Thymus (tissue), 14 donors: ENCODE measurements around the gene PUS1. TPM values are rescaled to one million over a fixed set of nuclear protein-coding genes. Genes with fewer than 3 reads are reported as not detected.
"Not testable (repeated sequence)": the region's sequence is repeated elsewhere in the genome, so short reads cannot be mapped to it uniquely, and the experiment has no call there.

Source experiments
- DNase-seq, 9 donors: peaks; one replicate each; pipeline ENCODE4 v3.0.0-alpha.2; 2013; ENCODE audit warnings: low spot score in 9 of 9, low read depth in 6 of 9, missing footprints in 1 of 9
- H3K27ac ChIP-seq, 2 donors: one replicate each; pipeline ENCODE4 v1.5.1; 2013; ENCODE audit warnings: control low read depth in 1 of 2, low read depth in 1 of 2, low read length in 1 of 2, mild to moderate bottlenecking in 1 of 2, moderate library complexity in 1 of 2
- H3K27me3 ChIP-seq, 2 donors: one replicate each; pipeline ENCODE4 v1.5.1; 2013; ENCODE audit warnings: low read length in 1 of 2; ENCODE audit not compliant: control insufficient read depth in 2 of 2, insufficient read depth in 1 of 2
- H3K36me3 ChIP-seq, 2 donors: one replicate each; pipeline ENCODE4 v1.5.1; 2013; ENCODE audit warnings: low read length in 1 of 2, mild to moderate bottlenecking in 1 of 2, moderate library complexity in 1 of 2; ENCODE audit not compliant: control insufficient read depth in 2 of 2, insufficient read depth in 2 of 2
- H3K4me1 ChIP-seq, 2 donors: one replicate each; pipeline ENCODE4 v1.5.1; 2013; ENCODE audit warnings: low read length in 2 of 2; ENCODE audit not compliant: control insufficient read depth in 2 of 2, insufficient read depth in 2 of 2
- H3K4me3 ChIP-seq, 2 donors: one replicate each; pipeline ENCODE4 v1.5.1; 2013; ENCODE audit warnings: low read length in 2 of 2, control low read depth in 1 of 2, mild to moderate bottlenecking in 1 of 2
- H3K9me3 ChIP-seq, 2 donors: one replicate each; pipeline ENCODE4 v1.5.1; 2013; ENCODE audit warnings: low read length in 1 of 2, mild to moderate bottlenecking in 1 of 2; ENCODE audit not compliant: control insufficient read depth in 2 of 2, insufficient read depth in 1 of 2
- WGBS: extraction: QIAGEN DNeasy Blood & Tissue Kit; methylation state at CpG from one replicate; pipeline ENCODE4 v1.1.7; 2013; 5-methylcytosine and 5-hydroxymethylcytosine counted together
- long read RNA-seq, 10 donors: transcript quantifications; one replicate each; lab custom pipeline, GENCODE V29; 2026
- polyA plus RNA-seq: library from polyadenylated mRNA; stranded (reverse); fragments of 200-250 nt; gene quantifications from one replicate; pipeline ENCODE4 v1.2.3, GENCODE V29; 2013
- total RNA-seq: library from RNA; stranded (reverse); fragments of 120-200 nt; gene quantifications from one replicate; pipeline ENCODE4 v1.2.4, GENCODE V29; 2013
- donor health status: healthy.

Gene PUS1
- 9.5 TPM for total RNA-seq
- 30.0 TPM for polyA plus RNA-seq
- long read RNA-seq, donor 1, partial matches to known transcripts, result 0 of 2 reads
- long read RNA-seq, donor 1, other reads (novel, unspliced or antisense), result 0 of 2 reads
- long read RNA-seq, donor 2, result 0 reads
- long read RNA-seq, donor 3, full-length matches to known transcripts, result 11 of 11 reads
- long read RNA-seq, donor 3, partial matches to known transcripts, result 0 of 11 reads
- long read RNA-seq, donor 3, other reads (novel, unspliced or antisense), result 0 of 11 reads
- long read RNA-seq, donor 4, partial matches to known transcripts, result 0 of 2 reads
- long read RNA-seq, donor 4, other reads (novel, unspliced or antisense), result 0 of 2 reads
- long read RNA-seq, donor 5, partial matches to known transcripts, result 0 of 3 reads
- long read RNA-seq, donor 5, other reads (novel, unspliced or antisense), result 0 of 3 reads
- long read RNA-seq, donor 6, full-length matches to known transcripts, result 5 of 5 reads
- long read RNA-seq, donor 6, partial matches to known transcripts, result 0 of 5 reads
- long read RNA-seq, donor 6, other reads (novel, unspliced or antisense), result 0 of 5 reads
- long read RNA-seq, donor 7, result 0 reads
- long read RNA-seq, donor 8, partial matches to known transcripts, result 0 of 1 reads
- long read RNA-seq, donor 8, other reads (novel, unspliced or antisense), result 0 of 1 reads
- long read RNA-seq, donor 9, transcript PUS1-209 (2 exons, 1,378 nt), result major isoform, 5 of 6 reads
- long read RNA-seq, donor 9, partial matches to known transcripts, result 0 of 6 reads
- long read RNA-seq, donor 9, other reads (novel, unspliced or antisense), result 0 of 6 reads
- long read RNA-seq, donor 10, full-length matches to known transcripts, result 1 of 1 reads
- long read RNA-seq, donor 10, partial matches to known transcripts, result 0 of 1 reads
- long read RNA-seq, donor 10, other reads (novel, unspliced or antisense), result 0 of 1 reads

DNA sequence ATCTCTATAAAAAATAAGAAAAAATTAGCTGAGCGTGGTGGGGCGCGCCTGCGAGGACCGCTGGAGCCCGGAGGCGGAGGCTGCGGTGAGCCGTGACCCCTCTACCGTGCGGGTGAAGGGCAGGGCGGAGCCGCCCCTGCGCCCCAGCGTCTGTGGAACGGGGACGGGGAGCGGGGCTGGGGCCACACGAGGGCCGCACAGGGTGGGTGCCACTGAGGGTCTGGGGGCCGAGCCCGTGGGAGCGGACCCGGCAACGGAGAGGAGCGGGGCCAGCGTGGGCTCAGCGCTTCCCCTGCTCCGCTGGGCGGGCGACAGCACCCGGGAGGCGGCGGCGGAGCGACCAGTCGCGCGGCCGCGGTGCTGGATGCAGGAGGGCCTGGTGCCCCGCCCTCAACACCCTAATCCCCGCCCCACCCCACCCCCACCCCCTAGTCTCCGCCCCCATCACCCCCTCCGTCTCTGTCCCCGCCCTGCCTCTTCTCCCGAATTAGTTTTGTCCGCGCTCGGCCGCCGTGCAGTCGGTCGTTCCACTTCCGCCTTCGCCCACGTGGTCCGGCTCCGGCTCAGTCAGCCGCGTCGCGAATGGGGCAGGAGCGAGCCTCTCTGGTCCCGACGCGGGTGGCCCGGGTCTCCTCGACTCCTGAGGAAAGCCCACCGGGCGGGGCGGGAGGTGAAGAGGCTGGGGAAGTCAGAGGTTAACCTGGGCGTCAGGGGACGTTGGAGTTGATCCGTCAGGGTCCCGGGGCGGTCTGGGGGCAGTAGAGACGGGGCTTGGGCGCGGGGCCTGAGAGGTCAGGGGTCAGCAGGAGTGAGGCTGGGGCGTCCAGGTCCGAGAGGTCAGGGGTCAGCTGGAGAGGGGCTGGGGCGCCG lies at the start of gene PUS1:
TSS of gene PUS1 (plus strand) at position 566 of the 870 bp plus-strand sequence. CDS start 447 bp downstream, outside the sequence.
- peaks cover 0 to 4% of the 10 kb centered on the region in 2 donors for H3K9me3 ChIP-seq
- H3K36me3 ChIP-seq, result peaks cover 19 to 24% of the 10 kb centered on the region in 2 donors
- H3K27me3 ChIP-seq, result no peaks in the 10 kb centered on the region
- peak within 1 kb of the TSS in 1 of 2 donors; percentile 65 for H3K27ac ChIP-seq
- H3K4me3 ChIP-seq, result peak within 1 kb of the TSS; percentile 87 to 89
- peaks cover 3 to 17% of the 10 kb centered on the region in 2 donors for H3K4me1 ChIP-seq
- WGBS, result under 1% methylated on average over 84 of the region's 84 CpGs
- DNase-seq, result peak; percentile 62 to 95 (median 84)

DNA sequence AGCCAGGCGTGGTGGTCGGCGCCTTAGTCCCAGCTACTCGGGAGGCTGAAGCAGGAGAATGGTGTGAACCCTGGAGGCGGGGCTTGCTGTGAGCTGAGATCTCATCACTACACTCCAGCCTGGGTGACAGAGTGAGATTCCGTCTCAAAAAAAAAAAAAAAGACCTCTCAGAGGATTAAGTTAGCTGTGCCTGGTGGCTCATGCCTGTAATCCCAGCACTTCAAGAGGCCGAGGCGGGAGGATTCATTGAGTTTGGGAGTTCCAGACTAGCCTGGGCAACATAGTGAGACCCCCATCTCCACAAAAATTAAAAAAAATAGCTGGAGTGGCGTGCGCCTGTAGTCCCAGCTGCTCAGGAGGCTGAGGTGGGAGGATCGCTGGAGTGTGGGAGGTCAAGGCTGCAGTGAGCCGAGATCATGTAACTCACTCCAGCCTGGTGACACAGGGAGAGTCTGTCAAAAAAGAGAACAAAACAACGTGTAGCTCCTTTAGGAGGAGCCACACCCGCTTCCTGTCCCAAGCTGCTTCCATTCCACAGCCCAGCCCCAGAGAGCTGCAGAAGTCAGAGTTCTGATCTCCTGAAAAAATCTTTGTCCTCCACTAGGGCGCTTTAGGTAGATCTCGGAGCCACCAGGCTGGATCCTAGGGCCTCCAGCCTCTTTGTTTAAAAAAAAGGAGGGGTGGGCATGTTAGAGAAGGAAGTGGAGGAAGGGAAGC lies 46.1 kb upstream of the PUS1 start:
- no peak overlapping the region for H3K27ac ChIP-seq
- no peak for DNase-seq
- no peaks in the 10 kb centered on the region for H3K4me1 ChIP-seq
- 88% methylated on average over 16 of the region's 16 CpGs for WGBS
- H3K36me3 ChIP-seq, result no peaks in the 10 kb centered on the region
- no peak overlapping the region for H3K4me3 ChIP-seq
- H3K9me3 ChIP-seq, result no peaks in the 10 kb centered on the region
- H3K27me3 ChIP-seq, result no peaks in the 10 kb centered on the region

DNA sequence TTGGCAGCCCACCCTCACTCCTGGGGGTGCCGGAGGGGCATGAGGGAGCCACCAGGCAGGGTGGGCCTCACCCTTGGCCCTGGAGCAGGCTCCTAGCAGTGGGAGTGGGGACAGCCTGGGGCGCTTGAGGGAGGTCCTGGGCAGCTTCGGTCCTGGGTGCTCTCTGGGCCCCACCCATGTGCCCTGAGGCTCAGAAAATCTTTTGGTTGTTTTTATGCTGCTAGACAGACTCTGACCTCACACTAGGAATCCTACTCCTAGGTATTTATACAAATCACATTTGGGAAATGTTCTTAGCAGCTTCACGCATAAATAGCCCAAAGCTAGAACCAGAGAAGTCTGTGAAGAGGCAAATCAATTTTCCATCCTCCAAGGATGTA lies 45.6 kb upstream of the PUS1 start:
- no peaks in the 10 kb centered on the region for H3K36me3 ChIP-seq
- H3K9me3 ChIP-seq, result no peaks in the 10 kb centered on the region
- no peak overlapping the region for H3K4me3 ChIP-seq
- no peaks in the 10 kb centered on the region for H3K27me3 ChIP-seq
- 92% methylated on average over 4 of the region's 4 CpGs for WGBS
- no peak for DNase-seq
- H3K27ac ChIP-seq, result no peak overlapping the region
- no peaks in the 10 kb centered on the region for H3K4me1 ChIP-seq

DNA sequence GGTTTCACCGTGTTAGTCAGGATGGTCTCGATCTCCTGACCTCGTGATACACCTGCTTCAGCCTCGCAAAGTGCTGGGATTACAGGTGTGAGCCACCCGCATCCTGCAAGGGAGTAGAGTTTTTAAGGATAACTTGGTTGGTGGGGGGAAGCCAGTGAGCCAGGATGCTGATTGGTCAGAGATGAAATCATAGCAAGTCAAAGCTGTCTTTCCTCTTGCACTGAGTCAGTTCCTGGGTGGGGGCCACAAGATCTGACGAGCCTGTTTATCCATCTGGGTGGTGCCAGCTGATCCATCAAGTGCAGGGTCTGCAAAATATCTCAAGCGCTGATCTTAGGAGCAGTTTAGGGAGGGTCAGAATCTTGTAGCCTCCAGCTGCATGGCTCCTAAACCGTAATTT lies 44.0 kb upstream of the PUS1 start:
- not testable (repeated sequence) for H3K4me3 ChIP-seq, H3K36me3 ChIP-seq, H3K27me3 ChIP-seq, H3K27ac ChIP-seq, H3K4me1 ChIP-seq, DNase-seq, H3K9me3 ChIP-seq
- 96% methylated on average over 8 of the region's 8 CpGs for WGBS

DNA sequence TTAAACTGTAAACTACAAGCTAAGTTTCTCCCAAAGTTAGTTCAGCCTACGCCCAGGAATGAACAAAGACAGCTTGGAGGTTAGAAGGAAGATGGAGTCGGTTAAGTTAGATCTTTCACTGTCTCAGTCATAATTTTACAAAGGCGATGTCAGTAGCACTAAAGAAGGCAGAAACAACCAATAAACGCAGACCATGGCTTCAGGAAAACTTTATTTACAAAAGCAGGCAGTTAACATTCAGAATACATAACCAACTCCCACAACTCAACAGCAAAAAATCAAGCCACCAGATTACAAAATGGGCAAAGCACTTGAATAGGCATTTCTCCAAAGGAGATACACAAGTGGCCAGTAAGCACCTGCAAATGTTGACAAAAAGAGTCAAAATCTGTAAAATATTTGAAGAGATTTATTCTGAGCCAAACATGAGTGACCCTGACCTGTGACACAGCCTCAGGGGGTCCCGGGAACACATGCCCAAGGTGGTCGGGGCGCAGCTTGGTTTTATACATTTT lies 43.5 kb upstream of the PUS1 start:
- no peak overlapping the region for H3K27ac ChIP-seq
- H3K36me3 ChIP-seq, result no peaks in the 10 kb centered on the region
- no peak overlapping the region for H3K4me3 ChIP-seq
- peaks cover 0 to 4% of the 10 kb centered on the region in 2 donors for H3K27me3 ChIP-seq
- no peaks in the 10 kb centered on the region for H3K9me3 ChIP-seq
- WGBS, result 97% methylated on average over 7 of the region's 7 CpGs
- no peak for DNase-seq
- no peaks in the 10 kb centered on the region for H3K4me1 ChIP-seq

DNA sequence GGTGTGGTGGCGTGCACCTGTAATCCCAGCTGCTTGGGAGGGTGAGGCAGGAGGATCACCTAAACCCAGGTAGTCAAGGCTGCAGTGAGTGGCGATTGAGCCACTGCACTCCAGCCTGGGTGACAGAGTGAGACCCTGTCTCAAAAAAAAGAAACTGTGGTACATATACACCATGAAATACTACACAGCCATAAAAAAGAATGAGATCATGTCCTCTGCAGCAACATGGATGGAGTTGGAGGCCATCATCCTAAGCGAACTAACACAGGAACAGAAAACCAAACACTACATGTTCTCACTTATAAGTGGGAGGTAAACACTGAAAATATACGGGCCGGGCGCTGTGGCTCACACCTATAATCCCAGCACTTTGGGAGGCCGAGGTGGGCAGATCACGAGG lies 37.4 kb upstream of the PUS1 start:
- H3K36me3 ChIP-seq, H3K4me3 ChIP-seq, H3K9me3 ChIP-seq, DNase-seq, H3K27me3 ChIP-seq, H3K27ac ChIP-seq: not testable (repeated sequence)
- 84% methylated on average over 8 of the region's 8 CpGs for WGBS
- H3K4me1 ChIP-seq, result peaks cover 10 to 12% of the 10 kb centered on the region in 2 donors

DNA sequence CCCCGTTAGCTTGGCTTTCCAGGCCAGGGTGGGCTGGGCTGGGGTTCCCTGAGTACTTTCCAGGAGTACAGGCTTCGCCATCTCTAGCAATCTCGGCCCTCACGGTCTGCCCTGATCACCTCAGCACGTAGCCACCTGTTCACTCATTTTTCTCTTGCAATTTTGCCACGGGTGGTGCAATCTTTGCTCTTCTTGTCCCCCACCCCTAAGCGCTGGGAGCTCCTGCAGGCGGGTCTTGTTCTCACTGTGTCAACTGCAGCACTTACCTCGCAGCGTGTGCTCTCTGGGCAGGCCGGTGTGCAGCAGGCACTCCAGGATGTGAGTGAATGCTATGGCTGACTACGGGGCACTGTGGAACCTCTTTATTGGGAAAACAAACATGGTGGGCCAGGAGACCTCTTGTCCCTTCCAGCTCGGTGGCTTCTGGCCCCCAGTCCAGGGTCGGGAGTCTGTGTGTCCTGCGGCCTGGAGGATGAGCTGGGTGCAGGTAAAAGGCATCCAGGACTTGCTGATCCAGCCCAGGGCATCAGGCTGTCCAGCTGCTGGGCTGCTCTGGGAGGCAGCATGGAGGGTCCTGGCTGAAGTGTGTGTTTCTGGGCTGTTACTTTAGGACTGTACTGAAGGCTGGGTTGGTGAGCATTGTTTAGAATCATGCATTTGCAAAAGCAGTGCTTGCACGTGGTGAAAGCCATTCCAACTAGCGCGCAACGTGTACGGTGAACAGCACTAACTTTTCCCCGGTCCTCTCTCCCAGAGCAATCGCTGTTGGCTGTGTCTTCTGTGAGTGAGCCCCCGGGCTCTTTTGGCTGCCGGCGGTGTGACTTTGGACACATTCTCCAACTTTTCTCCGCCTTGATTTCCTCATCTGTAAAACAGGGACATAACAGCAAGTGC lies 36.1 kb upstream of the PUS1 start:
- H3K27ac ChIP-seq, result no peak overlapping the region
- H3K36me3 ChIP-seq, result peaks cover 0 to 1% of the 10 kb centered on the region in 2 donors
- H3K4me1 ChIP-seq, result peaks cover 22 to 24% of the 10 kb centered on the region in 2 donors
- 90% methylated on average over 26 of the region's 26 CpGs for WGBS
- no peak overlapping the region for H3K4me3 ChIP-seq
- H3K27me3 ChIP-seq, result peaks cover 0 to 4% of the 10 kb centered on the region in 2 donors
- peaks cover 0 to 2% of the 10 kb centered on the region in 2 donors for H3K9me3 ChIP-seq
- no peak for DNase-seq
